ENCODE results near the gene OR2H2. TPM values are rescaled to one million over a fixed set of nuclear protein-coding genes. Genes with fewer than 3 reads are reported as not detected.
A peak's percentile ranks its signal among the peaks of the same experiment; 100 is the strongest.

Gene OR2H2
- total and polyA plus RNA-seq, 2 of the 13 experiments (the other 11 are each of a cell fraction or from before 2014, with no cell fraction given): not detected

DNA sequence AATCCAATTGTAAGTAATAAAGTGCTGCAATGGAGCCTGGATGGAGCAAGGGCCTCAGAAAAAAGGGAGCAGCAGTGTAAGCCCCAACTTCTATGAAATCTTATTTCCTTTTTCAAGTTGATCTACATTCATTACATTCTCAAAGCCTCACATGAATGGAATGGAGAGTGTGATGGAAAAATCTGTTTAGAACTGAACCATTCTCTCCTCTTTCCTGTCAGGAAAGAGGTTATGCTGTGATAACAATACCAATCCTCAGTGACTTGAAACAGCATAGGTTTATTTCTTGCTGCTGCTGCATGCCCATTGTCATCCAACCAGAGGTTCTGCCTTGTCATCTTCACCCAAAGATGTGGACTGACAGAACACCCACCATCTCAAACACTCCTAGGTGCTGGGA lies 8.9 kb upstream of the OR2H2 start:
- no peak for FAIRE-seq
- no peak overlapping the region for H3K27ac ChIP-seq (ENCODE audit: extremely low read length, insufficient read depth, low read length)

DNA sequence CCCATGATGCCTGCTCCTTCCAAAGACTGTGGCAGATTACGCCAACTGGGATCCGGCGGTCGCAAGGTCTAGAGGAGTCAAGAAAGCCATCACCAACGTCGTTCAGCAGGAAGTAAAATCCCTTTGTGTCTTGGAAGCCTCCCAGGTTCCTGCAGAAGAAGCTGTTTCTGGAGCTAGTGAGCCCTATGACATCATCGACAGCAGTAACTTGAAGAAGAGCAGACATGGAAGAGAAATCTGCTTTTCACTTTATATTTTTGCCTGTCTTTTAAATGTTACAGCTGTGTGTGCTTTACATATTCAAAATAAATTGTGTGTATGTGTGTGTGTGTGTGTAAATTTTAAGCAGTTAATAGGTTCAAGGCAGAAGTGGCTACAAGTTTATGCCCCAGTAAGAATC lies 7.4 kb upstream of the OR2H2 start:
- ATAC-seq: no peak
- intact Hi-C loops (cut with micrococcal nuclease; ENCODE audit: unreplicated experiment) (no loop called here), in situ Hi-C loops (cut with HindIII; ENCODE audit: extremely low pct_ligation_motif_present, low pct_unique_long_range_greater_than_20kb) (loop anchor here (25.0 kb wide), 2 partner anchors 515 to 740 kb away; no protein-coding TSS in a partner anchor)
- BruUV-seq (replicated peaks): no TSS peak
- Histone ChIP-seq H3K79me2 (ENCODE audit: insufficient read depth, low read length) (no peaks in the 10 kb centered on the region), H3K36me3 (replicated peaks in 1 of 2; ENCODE audit: control insufficient read depth in 1 of 2, insufficient read depth in 2 of 2, low read length in 2 of 2) (no peaks in the 10 kb centered on the region), H3K9ac (ENCODE audit: insufficient read depth, low read depth, low read length) (no peak overlapping the region), H2AFZ (ENCODE audit: low read length) (no peak overlapping the region), H3K4me2 (ENCODE audit: low read depth, low read length) (no peak overlapping the region), H3K4me1 (ENCODE audit: insufficient read depth, low read length) (no peaks in the 10 kb centered on the region), H4K20me1 (ENCODE audit: insufficient read depth, low read length) (no peaks in the 10 kb centered on the region), H3K27ac (ENCODE audit: extremely low read length, insufficient read depth, low read length) (no peak overlapping the region), H3K4me3 (replicated peaks in 1 of 3; ENCODE audit: insufficient read depth in 1 of 3, low read depth in 2 of 3, low read length in 3 of 3) (no peak overlapping the region), H3K9me3 (ENCODE audit: low read length) (no peaks in the 10 kb centered on the region), H3K27me3 (ENCODE audit: control insufficient read depth in 1 of 2, insufficient read depth in 2 of 2, low read length in 2 of 2) (no peaks in the 10 kb centered on the region)
- ChIA-PET CTCF (ENCODE audit: low intra/inter-chr PET ratio, low total read pairs) (no interaction called here), POLR2A (no interaction called here)
- no peak for FAIRE-seq
- DNase-seq (ENCODE audit: low spot score): no peak
- TF ChIP-seq, protein P1, sequence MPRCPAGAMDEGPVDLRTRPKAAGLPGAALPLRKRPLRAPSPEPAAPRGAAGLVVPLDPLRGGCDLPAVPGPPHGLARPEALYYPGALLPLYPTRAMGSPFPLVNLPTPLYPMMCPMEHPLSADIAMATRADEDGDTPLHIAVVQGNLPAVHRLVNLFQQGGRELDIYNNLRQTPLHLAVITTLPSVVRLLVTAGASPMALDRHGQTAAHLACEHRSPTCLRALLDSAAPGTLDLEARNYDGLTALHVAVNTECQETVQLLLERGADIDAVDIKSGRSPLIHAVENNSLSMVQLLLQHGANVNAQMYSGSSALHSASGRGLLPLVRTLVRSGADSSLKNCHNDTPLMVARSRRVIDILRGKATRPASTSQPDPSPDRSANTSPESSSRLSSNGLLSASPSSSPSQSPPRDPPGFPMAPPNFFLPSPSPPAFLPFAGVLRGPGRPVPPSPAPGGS (CRISPR knock-in tag; IDR thresholded peaks at IDR 0.05): no peak
- peak; percentile 82 for TF ChIP-seq ATF7 (IDR thresholded peaks at IDR 0.05)
- no peak for TF ChIP-seq ATF7 (CRISPR knock-in tag; IDR thresholded peaks at IDR 0.05)
- peak; percentile 31; the same call in 1 of the 2 replicates for TF ChIP-seq CREB1 (IDR thresholded peaks at IDR 0.05)
- no peak for TF ChIP-seq CREB1 (CRISPR knock-in tag; IDR thresholded peaks at IDR 0.05)
- WGBS (ENCODE audit: low lambda C conversion rate): 51% methylated on average over 7 of the region's 7 CpGs

More for the DNA sequence above, 8.9 kb upstream of the OR2H2 start:
- Histone ChIP-seq H3K4me2 (ENCODE audit: low read depth, low read length) (no peak overlapping the region), H3K27me3 (ENCODE audit: control insufficient read depth in 1 of 2, insufficient read depth in 2 of 2, low read length in 2 of 2) (no peaks in the 10 kb centered on the region), H3K4me3 (replicated peaks in 1 of 3; ENCODE audit: insufficient read depth in 1 of 3, low read depth in 2 of 3, low read length in 3 of 3) (no peak overlapping the region), H3K9me3 (ENCODE audit: low read length) (no peaks in the 10 kb centered on the region), H3K4me1 (ENCODE audit: insufficient read depth, low read length) (no peaks in the 10 kb centered on the region), H2AFZ (ENCODE audit: low read length) (no peak overlapping the region), H4K20me1 (ENCODE audit: insufficient read depth, low read length) (no peaks in the 10 kb centered on the region), H3K36me3 (replicated peaks in 1 of 2; ENCODE audit: control insufficient read depth in 1 of 2, insufficient read depth in 2 of 2, low read length in 2 of 2) (no peaks in the 10 kb centered on the region), H3K79me2 (ENCODE audit: insufficient read depth, low read length) (no peaks in the 10 kb centered on the region), H3K9ac (ENCODE audit: insufficient read depth, low read depth, low read length) (no peak overlapping the region)
- intact Hi-C loops (cut with micrococcal nuclease; ENCODE audit: unreplicated experiment): no loop called here
- ATAC-seq: no peak
- ChIA-PET POLR2A (no interaction called here), CTCF (ENCODE audit: low intra/inter-chr PET ratio, low total read pairs) (no interaction called here)
- DNase-seq (ENCODE audit: low spot score): no peak
- no peak for TF ChIP-seq ZNF30 (CRISPR knock-in tag; IDR thresholded peaks at IDR 0.05)
- BruUV-seq (replicated peaks): no TSS peak
- in situ Hi-C loops (cut with HindIII; ENCODE audit: extremely low pct_ligation_motif_present, low pct_unique_long_range_greater_than_20kb): loop anchor here (25.0 kb wide), 2 partner anchors 514 to 739 kb away; no protein-coding TSS in a partner anchor

Data from HepG2 (cell line).